OCI-LY1 (cell line): ENCODE data around the gene TTC19.

Experiments used
- H2AFZ ChIP-seq: fragments of 200-600 bp; sonication (generic), shearing (Covaris generic); 2 replicates; pipeline ENCODE4 v1.6.0; 2014; ENCODE audit warnings: antibody characterized with exemption, mild to moderate bottlenecking, low read length
- H3F3A ChIP-seq: fragments of 200-600 bp; sonication (generic), shearing (Covaris generic); 2 replicates; pipeline ENCODE4 v1.6.0; 2014; ENCODE audit warnings: mild to moderate bottlenecking, antibody characterized with exemption, low read length, moderate library complexity; ENCODE audit not compliant: insufficient read depth
- H3K27ac ChIP-seq: fragments of 200-600 bp; sonication (generic); 2 replicates; pipeline ENCODE4 v1.5.1; 2014; ENCODE audit warnings: low read length, mixed run types, mild to moderate bottlenecking, low read depth; ENCODE audit not compliant: poor library complexity, severe bottlenecking
- H3K27me3 ChIP-seq: fragments of 200-600 bp; sonication (generic); 2 replicates; pipeline ENCODE4 v1.6.0; 2014; ENCODE audit warnings: antibody characterized with exemption, mild to moderate bottlenecking, low read length, moderate library complexity; ENCODE audit not compliant: insufficient read depth
- H3K36me3 ChIP-seq: fragments of 200-600 bp; sonication (generic); 2 replicates; pipeline ENCODE4 v1.6.1; 2014; ENCODE audit warnings: mild to moderate bottlenecking, antibody characterized with exemption, low read length, moderate library complexity, mixed read lengths; ENCODE audit not compliant: insufficient read depth
- H3K4me1 ChIP-seq: fragments of 200-600 bp; sonication (generic); 2 replicates; pipeline ENCODE4 v1.5.1; 2014; ENCODE audit warnings: mild to moderate bottlenecking, low read length, moderate library complexity; ENCODE audit not compliant: insufficient read depth, severe bottlenecking
- H3K4me2 ChIP-seq: fragments of 200-600 bp; sonication (generic), shearing (Covaris generic); 2 replicates; pipeline ENCODE4 v1.6.1; 2014; ENCODE audit warnings: low read length
- H3K4me3 ChIP-seq: fragments of 200-600 bp; sonication (generic); 2 replicates; pipeline ENCODE4 v1.5.1; 2014; ENCODE audit warnings: low read length, low read depth, mild to moderate bottlenecking, mixed read lengths; ENCODE audit not compliant: poor library complexity, severe bottlenecking
- H3K79me2 ChIP-seq: fragments of 200-600 bp; shearing (Covaris generic); 2 replicates; pipeline ENCODE4 v1.6.1; 2016; ENCODE audit warnings: mixed run types, low read length, mixed read lengths; ENCODE audit not compliant: insufficient read depth
- H3K9ac ChIP-seq: fragments of 200-600 bp; sonication (generic), shearing (Covaris generic); 2 replicates; pipeline ENCODE4 v1.6.1; 2014; ENCODE audit warnings: mild to moderate bottlenecking, low read length, mixed read lengths
- H3K9me2 ChIP-seq: fragments of 200-600 bp; sonication (generic), shearing (Covaris generic); 2 replicates; pipeline ENCODE4 v1.6.1; 2014; ENCODE audit warnings: low read depth, mild to moderate bottlenecking, low read length, mixed read lengths
- H3K9me3 ChIP-seq: fragments of 200-600 bp; shearing (Covaris generic); 2 replicates; pipeline ENCODE4 v1.6.1; 2014; ENCODE audit warnings: low read length, mixed read lengths
- H4K20me1 ChIP-seq: fragments of 200-600 bp; sonication (generic), shearing (Covaris generic); 2 replicates; pipeline ENCODE4 v1.6.0; 2016; ENCODE audit warnings: mild to moderate bottlenecking, low read length; ENCODE audit not compliant: insufficient read depth
- CTCF ChIP-seq: fragments of 200-600 bp; sonication (generic), shearing (Covaris generic); IDR thresholded peaks from 2 replicates; pipeline ENCODE4 v1.5.1; 2017; ENCODE audit warnings: mild to moderate bottlenecking, antibody characterized with exemption, low read length, moderate library complexity, mixed read lengths
- EZH2 ChIP-seq: fragments of 200-600 bp; sonication (generic), shearing (Covaris generic); IDR thresholded peaks from 2 replicates; pipeline ENCODE4 v1.8.0; 2017; ENCODE audit warnings: borderline replicate concordance, mixed run types, mild to moderate bottlenecking, antibody characterized with exemption, low read length, moderate library complexity, mixed read lengths

Gene TTC19

GRCh38 chr17:15965528-15965927 is 34.1 kb upstream of the TTC19 start:
- Histone ChIP-seq H3K4me1 (no peaks in the 10 kb centered on the region), H3K4me3 (no peak overlapping the region), H3K9me2 (no peaks in the 10 kb centered on the region), H3K9ac (no peak overlapping the region), H3K27ac (no peak overlapping the region), H3K36me3 (no peaks in the 10 kb centered on the region), H4K20me1 (no peaks in the 10 kb centered on the region), H3K4me2 (no peak overlapping the region), H3K27me3 (no peaks in the 10 kb centered on the region), H2AFZ (no peak overlapping the region), H3K9me3 (no peaks in the 10 kb centered on the region), H3F3A (no peaks in the 10 kb centered on the region), H3K79me2 (no peaks in the 10 kb centered on the region)
- TF ChIP-seq EZH2 (no peak), CTCF (no peak)

- Histone ChIP-seq H3K9ac (no peak overlapping the region), H2AFZ (no peak overlapping the region), H3F3A (no peaks in the 10 kb centered on the region), H3K27me3 (no peaks in the 10 kb centered on the region), H3K4me3 (no peak overlapping the region), H3K4me1 (no peaks in the 10 kb centered on the region), H3K9me2 (no peaks in the 10 kb centered on the region), H3K27ac (no peak overlapping the region), H4K20me1 (no peaks in the 10 kb centered on the region), H3K4me2 (no peak overlapping the region), H3K79me2 (no peaks in the 10 kb centered on the region), H3K36me3 (no peaks in the 10 kb centered on the region), H3K9me3 (no peaks in the 10 kb centered on the region)
- TF ChIP-seq EZH2: no peak
Observed at GRCh38 chr17:15966183-15966878, 33.3 kb upstream of the TTC19 start.

- H3K4me3 ChIP-seq: no peak overlapping the region
- H3K9me3 ChIP-seq: no peaks in the 10 kb centered on the region
- H3K9ac ChIP-seq: no peak overlapping the region
- no peaks in the 10 kb centered on the region for H3K36me3 ChIP-seq
- H3K9me2 ChIP-seq: no peaks in the 10 kb centered on the region
- no peaks in the 10 kb centered on the region for H3K27me3 ChIP-seq
- no peak overlapping the region for H2AFZ ChIP-seq
- H3F3A ChIP-seq: no peaks in the 10 kb centered on the region
- no peaks in the 10 kb centered on the region for H3K4me1 ChIP-seq
- no peak for TF ChIP-seq EZH2
- no peak for TF ChIP-seq CTCF
- H3K27ac ChIP-seq: no peak overlapping the region
- no peaks in the 10 kb centered on the region for H4K20me1 ChIP-seq
- H3K4me2 ChIP-seq: no peak overlapping the region
- no peaks in the 10 kb centered on the region for H3K79me2 ChIP-seq
Observed at GRCh38 chr17:15966879-15967248, 32.8 kb upstream of the TTC19 start.
